Heart left ventricle (tissue), 13 donors: ENCODE data around the gene GLB1L.

Experiments used
- POLR2A ChIP-seq, 2 donors: fragments of 450-650 bp; IDR thresholded peaks; one replicate each; pipeline ENCODE4 v1.6.1; 2017; ENCODE audit warnings: antibody characterized with exemption in 2 of 2, mild to moderate bottlenecking in 2 of 2, moderate library complexity in 2 of 2
- TF ChIP-seq, protein P1 (sequence below), 12 donors: fragments of 200-600 bp; sonication (generic) in 4 of 12; IDR thresholded peaks; one replicate each; pipeline versions ENCODE4 v1.5.0 to v1.8.0; 2018 to 2022; ENCODE audit warnings: antibody characterized with exemption in 12 of 12, mild to moderate bottlenecking in 5 of 12
- donor health status: ischemic (EF 13 %, LVEDD 7.1; RV severe dilation, severe dysfunction).
- donor health status: DM: no; HTN: yes; CAD: no.
- donor health status: DM: no; HTN: no; CAD: no.
- donor health status: ischemic (EF 25% LVEDD 6.9; RV normal size, moderate dysfunction).
- donor health status: ischemic (EF 25% LVEDD 5.7; RV mildly dilated, moderate dysfunction).
- donor health status: ischemic (EF 35%, LVEDD 5.7; RV mildly dilated, moderate dysfunction).
- donor health status: nonischemic (EF 11% LVEDD 7.7; RV severe dilation, severe dysfunction).
- donor health status: DM: yes; HTN: yes; CAD: no.
- donor health status: PGD.
- donor health status: ischemic (EF 29% LVEDD 5.4; RV normal size, mild dysfunction).
- donor health status: nonischemic (EF 23%, LVEDD 6.1; RV moderate dilation, normal function).

DNA sequence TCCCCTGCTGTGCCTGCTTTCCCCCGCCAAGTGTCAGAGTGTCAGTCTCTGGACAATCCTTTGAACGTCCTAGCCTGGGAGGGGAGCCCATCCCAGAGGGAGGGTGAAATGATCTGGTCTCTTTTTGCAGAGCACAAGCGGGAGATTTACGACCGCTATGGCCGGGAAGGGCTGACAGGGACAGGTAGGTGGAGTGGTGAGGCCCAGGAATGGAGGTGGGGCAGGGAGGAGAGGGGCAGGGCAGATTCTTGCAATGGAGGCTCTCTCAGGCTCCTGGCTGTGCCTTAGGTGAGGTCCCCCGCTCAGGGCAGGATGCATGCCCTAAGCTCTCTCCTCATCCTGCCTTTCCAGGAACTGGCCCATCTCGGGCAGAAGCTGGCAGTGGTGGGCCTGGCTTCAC, 36.3 kb upstream of the GLB1L start:
- no peak for TF ChIP-seq POLR2A (IDR thresholded peaks at IDR 0.05)
- TF ChIP-seq, protein P1, sequence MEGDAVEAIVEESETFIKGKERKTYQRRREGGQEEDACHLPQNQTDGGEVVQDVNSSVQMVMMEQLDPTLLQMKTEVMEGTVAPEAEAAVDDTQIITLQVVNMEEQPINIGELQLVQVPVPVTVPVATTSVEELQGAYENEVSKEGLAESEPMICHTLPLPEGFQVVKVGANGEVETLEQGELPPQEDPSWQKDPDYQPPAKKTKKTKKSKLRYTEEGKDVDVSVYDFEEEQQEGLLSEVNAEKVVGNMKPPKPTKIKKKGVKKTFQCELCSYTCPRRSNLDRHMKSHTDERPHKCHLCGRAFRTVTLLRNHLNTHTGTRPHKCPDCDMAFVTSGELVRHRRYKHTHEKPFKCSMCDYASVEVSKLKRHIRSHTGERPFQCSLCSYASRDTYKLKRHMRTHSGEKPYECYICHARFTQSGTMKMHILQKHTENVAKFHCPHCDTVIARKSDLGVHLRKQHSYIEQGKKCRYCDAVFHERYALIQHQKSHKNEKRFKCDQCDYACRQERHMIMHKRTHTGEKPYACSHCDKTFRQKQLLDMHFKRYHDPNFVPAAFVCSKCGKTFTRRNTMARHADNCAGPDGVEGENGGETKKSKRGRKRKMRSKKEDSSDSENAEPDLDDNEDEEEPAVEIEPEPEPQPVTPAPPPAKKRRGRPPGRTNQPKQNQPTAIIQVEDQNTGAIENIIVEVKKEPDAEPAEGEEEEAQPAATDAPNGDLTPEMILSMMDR (IDR thresholded peaks at IDR 0.05) = no peak
